Right lobe of liver (tissue), 4 donors: ENCODE results near the gene FGF2.

Experiments
- CTCF ChIP-seq, 4 donors: fragments of 200-600 bp in 3 of 4; fragments of 450-650 bp in 1 of 4; IDR thresholded peaks; one replicate each; pipeline versions ENCODE4 v1.5.1 to v1.8.0; 2016 to 2022; ENCODE audit warnings: antibody characterized with exemption in 4 of 4, mild to moderate bottlenecking in 2 of 4
- POLR2A ChIP-seq: fragments of 450-650 bp; IDR thresholded peaks from one replicate; pipeline ENCODE4 v1.6.1; 2017; ENCODE audit warnings: antibody characterized with exemption, mild to moderate bottlenecking
- donor health status: DM: no; HTN: no; CAD: no.
- donor health status: DM: no; HTN: no; CAD: no.
- donor health status: DM: no; HTN: yes; CAD: no.

DNA sequence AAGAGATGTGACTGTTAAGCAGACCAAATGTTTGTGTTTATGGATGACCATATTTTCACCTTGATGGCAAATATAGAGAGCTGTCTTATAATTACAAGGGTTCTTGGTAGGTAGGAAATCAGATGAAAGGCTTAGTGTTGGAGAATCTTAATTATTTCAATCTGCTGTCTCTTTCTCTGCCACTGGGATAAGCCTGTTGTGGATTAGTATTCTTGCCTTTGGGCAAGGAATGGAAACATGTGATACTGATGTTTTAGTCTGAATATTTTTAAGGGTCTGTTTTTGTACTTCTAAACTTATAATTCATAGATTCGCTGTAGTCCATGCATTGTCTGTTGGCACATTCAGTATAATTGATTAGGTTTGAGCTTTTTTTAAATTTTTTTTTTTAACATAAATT lies 119.5 kb downstream of the FGF2 start:
- TF ChIP-seq CTCF (IDR thresholded peaks at IDR 0.05) (no peak), POLR2A (no peak)
